Body of pancreas (tissue), 4 donors: ENCODE results near the gene DNM2.

Experiments
- CTCF ChIP-seq, 7 experiments: fragments of 450-650 bp in 4 of 7; fragments of 200-600 bp in 3 of 7; sonication (generic) in 3 of 7; IDR thresholded peaks; one replicate each; pipeline ENCODE4 v1.5.1; 2016 to 2019; ENCODE audit warnings: antibody characterized with exemption in 7 of 7
- POLR2A ChIP-seq, 3 donors: fragments of 450-650 bp; IDR thresholded peaks; one replicate each; pipeline ENCODE4 v1.6.1; 2016; ENCODE audit warnings: antibody characterized with exemption in 3 of 3, mild to moderate bottlenecking in 2 of 3

GRCh38 chr19:10762656-10763055 is 44.8 kb downstream of the DNM2 start:
- TF ChIP-seq POLR2A (IDR thresholded peaks at IDR 0.05) = no peak
- no peak for TF ChIP-seq CTCF (IDR thresholded peaks at IDR 0.05)
